Hematopoietic multipotent progenitor cell treated with erythropoietin and hydrocortisone succinate and interleukin-3 and kit ligand, for 4 days (in vitro differentiated cells): ENCODE measurements around the gene EIF3J.
"Not testable (repeated sequence)": the region's sequence is repeated elsewhere in the genome, so short reads cannot be mapped to it uniquely, and the experiment has no call there.

ENCODE experiments used
- DNase-seq: peaks from one replicate; pipeline ENCODE4 v3.0.0-alpha.2; 2015

Gene EIF3J

GRCh38 chr15:44536962-44537734 is at the start of gene EIF3J:
Gene EIF3J, plus strand, starts transcription at chr15:44537147. Its CDS starts 48 bp downstream, at chr15:44537195.
- peak; percentile 98 for DNase-seq

DNA sequence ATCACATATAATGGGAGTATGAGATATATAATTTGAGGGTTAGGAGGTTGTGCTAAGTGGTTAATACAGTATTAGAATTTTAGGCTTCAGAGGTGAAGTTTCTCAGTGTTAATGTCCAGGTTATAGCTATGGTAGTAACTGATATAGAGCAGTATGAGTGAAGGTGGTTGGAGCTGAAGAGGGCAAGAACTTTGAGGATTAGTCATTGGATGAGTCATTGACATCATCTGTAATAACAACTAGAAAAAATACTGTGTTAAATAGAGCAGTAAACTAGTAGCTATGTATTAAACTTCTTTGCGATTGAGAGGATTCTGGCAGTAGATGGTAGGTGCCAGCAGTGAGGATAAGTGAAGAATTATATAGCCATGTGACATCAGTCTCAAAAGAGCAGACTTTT is 47.5 kb upstream of the EIF3J start:
- no peak for DNase-seq

DNA sequence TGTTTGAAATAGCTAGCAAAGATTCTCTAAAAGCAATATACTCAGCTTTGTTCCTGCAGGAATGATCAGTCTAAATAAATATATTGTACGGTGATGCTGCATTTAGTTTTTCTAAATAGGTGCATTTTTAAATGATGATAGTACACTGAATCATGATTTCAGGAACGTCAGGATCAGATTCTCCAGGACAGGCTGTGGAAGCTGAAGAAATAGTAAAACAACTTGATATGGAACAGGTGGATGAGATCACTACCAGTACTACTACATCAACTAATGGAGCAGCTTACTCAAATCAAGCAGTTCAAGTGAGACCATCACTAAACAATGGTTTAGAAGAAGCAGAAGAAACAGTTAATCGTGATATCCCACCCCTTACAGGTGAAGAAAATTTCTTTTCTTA is 46.3 kb upstream of the EIF3J start:
- DNase-seq, result no peak

DNA sequence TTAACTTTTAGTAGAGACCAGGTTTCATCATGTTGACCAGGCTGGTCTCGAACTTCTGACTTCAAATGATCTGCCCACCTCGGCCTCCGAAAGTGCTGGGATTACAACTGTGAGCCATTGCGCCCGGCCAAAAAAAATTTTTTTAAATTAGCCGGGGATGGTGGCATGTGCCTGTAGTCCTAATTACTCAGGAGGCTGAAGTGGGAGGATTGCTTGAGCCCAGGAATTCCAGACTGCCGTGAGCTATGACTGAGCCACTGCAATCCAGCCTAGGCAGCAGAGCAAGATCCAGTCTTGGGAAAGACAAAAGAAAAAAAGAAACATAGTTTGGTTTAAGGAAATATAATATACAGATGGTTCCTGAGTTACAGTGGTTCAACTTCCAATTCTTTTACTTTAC is 44.9 kb upstream of the EIF3J start:
- DNase-seq, result no peak

DNA sequence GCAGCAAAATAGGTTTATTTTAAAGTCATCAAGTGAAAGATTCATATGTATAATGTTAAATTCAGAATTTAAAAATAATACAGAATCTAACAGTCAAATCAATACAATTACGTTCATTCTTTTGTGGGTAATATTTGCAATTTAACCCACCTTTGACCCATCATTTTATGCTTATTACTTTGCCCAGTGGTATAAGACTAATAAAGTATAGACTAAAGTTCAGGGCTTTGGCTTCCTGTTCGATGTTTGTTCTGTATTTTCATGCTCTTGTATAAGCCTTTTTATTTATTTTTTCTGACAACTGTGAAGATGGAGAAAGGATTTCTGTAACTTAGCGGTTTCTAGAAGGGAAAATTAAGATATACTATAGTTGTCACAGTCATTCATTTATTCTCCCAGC is 44.3 kb upstream of the EIF3J start:
- no peak for DNase-seq

DNA sequence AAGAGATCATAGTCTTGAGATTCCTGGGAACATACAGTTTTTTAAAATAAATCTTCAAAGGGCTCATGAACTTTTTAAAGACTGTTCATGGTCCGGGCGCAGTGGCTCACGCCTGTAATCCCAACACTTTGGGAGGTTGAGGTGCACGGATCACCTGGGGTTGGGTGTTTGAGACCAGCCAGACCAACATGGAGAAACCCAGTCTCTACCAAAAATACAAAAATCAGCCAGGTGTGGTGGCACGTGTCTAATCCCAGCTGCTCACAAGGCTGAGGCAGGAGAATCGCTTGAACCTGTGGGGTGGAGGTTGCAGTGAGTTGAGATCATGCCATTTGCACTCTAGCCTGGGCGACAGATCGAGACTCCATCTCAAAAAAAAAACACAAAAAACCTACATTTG is 41.4 kb upstream of the EIF3J start:
- no peak for DNase-seq

GRCh38 chr15:44500555-44500954 is 36.4 kb upstream of the EIF3J start:
- DNase-seq, result no peak

DNA sequence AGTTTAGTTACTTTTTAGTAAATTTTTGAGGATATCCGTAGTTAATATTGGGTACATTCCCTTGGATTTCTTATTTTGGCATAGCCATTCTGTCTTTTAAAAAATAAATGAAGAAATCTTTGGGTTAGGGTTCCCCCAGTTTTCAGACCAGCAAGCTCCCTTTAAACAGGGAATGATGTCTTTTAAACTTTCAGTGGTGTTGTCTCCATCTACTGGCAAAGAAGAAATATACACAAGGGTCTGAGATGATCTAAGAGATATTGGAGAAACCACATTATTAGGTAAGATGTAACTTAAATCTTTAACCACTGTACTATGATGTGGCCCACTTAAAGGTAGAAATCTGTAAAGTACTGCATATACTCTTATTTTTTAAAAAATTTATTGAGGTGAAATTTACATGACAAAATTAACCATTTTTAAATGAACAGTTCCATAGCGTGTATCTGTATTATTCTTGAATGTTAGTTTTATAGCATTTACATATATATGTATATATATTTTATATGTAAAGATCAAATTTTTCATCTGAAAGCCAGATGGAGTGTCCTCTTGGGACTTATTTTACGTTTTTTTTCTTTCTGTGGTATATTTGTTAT is 35.1 kb upstream of the EIF3J start:
- peak; percentile 77 for DNase-seq

DNA sequence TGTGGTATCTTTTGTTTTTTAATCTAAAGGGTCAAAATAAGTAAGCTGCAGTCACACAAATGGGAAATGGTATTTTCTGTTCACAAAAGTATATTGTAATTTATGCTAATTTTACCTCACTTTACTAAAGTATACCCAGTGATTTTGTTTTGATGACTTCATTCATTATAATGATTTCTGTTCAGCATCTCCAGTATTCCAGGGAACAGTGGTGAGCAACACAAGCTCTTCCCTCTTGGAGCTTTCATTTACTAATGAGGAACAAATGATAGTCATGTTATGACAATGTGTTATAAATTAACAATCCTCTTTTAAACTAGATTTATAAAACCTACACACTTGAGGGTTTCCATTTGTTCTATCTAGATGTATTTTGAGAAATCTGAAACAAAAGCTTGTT is 20.5 kb upstream of the EIF3J start:
- no peak for DNase-seq

DNA sequence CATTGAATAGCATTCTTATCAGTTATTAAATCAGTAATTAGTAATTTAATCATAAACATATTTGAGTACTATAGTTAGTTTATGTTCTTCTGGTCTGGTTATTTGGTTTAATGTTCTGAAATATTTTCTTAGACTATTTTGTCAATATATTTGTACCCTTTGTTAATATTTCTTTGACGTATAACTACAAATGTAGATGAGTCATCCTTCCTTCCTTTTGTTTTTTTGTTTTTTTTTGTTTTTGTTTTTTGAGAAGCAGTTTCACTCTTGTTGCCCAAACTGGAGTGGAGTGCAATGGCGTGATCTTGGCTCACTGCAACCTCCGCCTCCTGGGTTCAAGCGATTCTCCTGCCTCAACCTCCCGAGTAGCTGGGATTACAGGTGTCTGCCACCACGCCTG is 17.4 kb upstream of the EIF3J start:
- DNase-seq, result no peak

- no peak for DNase-seq
Measured at GRCh38 chr15:44525018-44525417, 11.9 kb upstream of the EIF3J start.

DNA sequence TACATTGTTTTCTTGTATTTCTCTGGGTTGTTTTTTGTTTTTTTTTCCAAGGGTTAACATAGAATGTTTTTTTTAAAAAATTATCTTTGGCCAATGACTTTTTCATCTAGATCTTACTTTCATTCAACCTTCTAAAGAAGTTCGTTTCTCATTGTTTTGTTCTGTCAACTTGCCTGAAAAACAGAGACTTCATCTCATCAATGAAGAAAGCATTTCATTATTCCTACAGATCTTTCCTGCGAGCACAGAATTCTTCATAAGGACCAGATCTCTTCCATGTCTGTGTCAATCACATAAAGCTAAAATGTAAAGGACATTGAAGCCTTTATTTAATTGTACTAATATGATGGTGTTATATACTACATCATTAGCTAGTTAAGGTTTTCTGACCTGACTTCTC is 9.7 kb upstream of the EIF3J start:
- DNase-seq, result no peak

DNA sequence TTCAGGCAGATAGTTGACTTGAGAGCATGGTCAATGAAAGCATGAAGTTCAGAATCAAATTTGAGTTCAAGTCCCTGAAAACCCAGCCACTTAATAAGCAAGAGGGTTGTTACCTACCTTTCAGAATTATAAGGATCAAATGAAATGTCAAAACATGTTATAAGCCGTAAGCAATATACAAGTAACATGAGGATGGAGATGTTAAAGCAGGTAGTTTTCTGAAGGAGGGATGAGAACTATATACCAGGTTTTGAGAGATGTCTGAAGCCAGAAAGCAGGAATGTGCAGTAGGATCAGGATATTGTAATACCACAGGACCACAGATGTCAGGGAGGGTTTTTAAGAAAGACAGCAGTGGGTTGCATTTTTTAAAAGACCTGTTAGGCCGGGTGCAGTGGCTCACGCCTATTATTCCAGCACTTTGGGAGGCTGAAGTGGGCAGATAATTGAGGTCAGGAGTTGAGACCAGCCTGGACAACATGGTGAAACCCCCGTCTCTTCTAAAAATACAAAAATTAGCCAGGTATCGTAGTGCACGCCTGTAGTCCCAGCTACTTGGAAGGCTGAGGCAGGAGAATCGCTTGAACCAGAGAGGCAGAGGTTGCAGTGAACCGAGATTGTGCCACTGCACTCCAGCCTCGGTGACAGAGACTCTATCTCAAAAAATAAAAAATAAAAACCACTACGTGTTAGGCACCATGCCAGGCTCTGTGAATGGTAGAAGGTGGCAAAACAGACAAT is 6.9 kb upstream of the EIF3J start:
- peak; percentile 30 for DNase-seq

GRCh38 chr15:44530653-44531052 is 6.3 kb upstream of the EIF3J start:
- DNase-seq, result no peak

GRCh38 chr15:44532275-44532674 is 4.7 kb upstream of the EIF3J start:
- DNase-seq, result not testable (repeated sequence)

DNA sequence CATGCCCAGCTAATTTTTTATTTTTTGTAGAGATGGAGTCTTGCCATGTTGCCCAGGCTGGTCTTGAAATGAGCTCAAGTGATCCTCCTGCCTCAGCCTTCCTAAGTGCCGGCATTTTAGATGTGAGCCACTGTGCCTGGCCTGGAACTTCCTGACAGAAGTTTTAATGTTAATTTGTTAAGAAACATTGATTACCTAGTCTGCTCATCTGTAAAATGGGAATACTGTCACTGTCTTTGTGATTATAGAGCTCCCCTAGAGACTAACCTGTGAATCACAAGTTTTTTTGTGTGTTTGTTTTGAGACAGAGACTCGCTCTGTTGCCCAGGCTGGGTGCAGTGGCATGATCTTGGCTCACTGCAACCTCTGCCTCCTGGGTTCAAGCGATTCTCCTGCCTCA is 4.3 kb upstream of the EIF3J start:
- peak; percentile 42 for DNase-seq

- DNase-seq, result no peak
Measured at GRCh38 chr15:44535092-44535491, 1.9 kb upstream of the EIF3J start.

- peak; percentile 52 for DNase-seq
Measured at GRCh38 chr15:44535523-44536301, 1.2 kb upstream of the EIF3J start.

DNA sequence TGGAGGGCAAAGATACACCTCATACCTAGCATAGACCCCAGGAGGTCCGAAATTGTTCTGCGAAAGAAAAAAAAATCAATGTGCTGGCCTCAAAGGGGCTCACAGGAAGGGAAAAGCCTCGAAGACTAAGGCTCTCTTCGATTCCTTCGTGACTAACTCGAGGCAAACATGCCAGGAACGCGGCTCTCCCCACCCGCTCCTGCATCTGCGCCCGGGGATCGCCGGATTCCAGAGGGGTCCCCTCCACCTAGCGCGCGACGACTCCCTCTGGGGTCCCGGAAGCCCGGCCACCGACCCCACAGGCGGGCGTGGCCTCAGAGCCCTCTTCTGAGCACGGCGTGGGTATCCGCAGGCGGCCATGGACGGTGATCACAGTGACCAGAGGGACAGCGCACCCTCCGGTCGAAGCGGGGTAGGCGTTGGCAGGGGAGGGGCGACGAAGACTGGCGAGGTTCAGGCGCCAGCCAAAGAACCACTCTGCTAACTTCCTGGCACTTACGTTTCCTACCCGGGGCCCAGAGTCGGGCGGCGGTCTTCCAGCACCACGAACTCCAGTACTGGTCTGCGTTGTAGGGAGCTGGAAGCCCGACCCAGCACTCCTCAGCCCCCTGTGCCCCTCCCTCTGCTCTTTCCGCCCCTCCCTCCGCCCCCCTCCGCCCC is 515 bp upstream of the EIF3J start:
- DNase-seq, result peak; percentile 93

DNA sequence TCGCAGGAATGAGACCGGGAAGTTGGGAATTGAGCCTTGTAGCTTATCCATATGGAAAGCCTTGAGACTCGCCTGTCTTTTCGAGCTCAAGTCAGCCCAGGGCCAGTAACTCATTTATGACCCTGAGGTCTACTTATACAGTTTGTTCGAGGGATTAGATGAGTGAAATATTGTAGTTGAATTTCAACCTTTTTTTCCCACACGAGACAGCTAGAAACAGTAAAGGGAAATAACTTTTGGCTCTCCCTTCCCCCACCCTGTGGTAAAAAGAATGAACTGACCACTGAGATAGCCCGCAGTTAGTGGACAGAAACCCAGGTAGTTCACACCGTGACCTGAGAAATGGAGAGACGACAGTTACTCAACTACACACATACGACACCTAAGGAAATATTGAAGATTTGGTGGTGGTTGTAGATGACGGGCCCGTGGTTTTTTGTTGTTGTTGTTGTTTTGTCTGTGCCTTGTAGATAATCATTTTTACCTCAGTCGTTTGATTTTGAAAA is 841 bp downstream of the EIF3J start:
- DNase-seq, result peak; percentile 42

DNA sequence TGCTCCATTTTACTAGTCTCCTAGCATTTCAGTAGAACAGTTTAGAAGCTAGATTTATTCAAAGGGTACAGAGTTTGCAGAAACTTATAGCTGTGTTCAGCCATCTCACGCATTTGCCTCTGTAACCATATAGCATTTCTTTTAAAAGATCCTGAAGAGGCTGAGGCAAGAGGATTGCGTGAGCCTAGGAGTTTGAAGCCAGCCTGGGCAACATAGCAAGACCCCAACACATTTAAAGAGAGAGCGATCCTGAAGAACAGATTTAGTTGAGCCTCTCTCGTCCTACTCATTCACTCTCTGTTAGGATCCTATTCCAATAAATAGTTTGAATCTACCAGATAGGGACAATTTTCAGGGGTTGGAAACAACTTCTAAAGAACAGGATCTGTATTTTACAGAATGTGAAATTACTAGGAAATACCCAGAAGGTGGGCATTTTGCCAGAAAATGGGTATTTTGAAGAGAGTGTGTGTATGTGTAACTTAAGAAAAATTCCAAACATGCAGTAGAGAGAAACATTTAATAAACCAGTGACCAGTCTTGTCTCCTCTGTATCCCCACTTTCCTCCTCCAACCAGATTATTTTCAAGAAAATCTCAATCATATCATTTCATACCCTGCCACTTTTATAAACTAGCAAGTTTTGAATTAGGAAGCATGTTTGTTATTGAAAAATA is 4.5 kb downstream of the EIF3J start:
- DNase-seq, result no peak

- peak; percentile 41 for DNase-seq
Measured at GRCh38 chr15:44542596-44542995, 5.6 kb downstream of the EIF3J start.
